DOHH2 (cell line): ENCODE results near the gene TUBA4B.

Experiments used
- CTCF ChIP-seq: fragments of 200-600 bp; sonication (generic); IDR thresholded peaks from one replicate; pipeline ENCODE4 v1.5.1; 2014; ENCODE audit warnings: antibody characterized with exemption, mild to moderate bottlenecking, low read depth, low read length; ENCODE audit not compliant: poor library complexity, severe bottlenecking
- EZH2phosphoT487 ChIP-seq: fragments of 200-600 bp; sonication (generic); IDR thresholded peaks from 2 replicates; pipeline ENCODE4 v1.6.1; 2017; ENCODE audit warnings: borderline replicate concordance, mild to moderate bottlenecking, antibody characterized with exemption, low read length, moderate library complexity, mixed read lengths

GRCh38 chr2:219207884-219208740 lies 44.9 kb upstream of the TUBA4B start:
- no peak for TF ChIP-seq CTCF
- no peak for TF ChIP-seq EZH2phosphoT487
